NCI-H510A treated with DMSO at 0.1 percent for 48 hours (cell line): ENCODE measurements around the gene SHISA6.

Experiments used
- DNase-seq: peaks from one replicate; lab custom pipeline; 2025; lab: John Stamatoyannopoulos, UW

Gene SHISA6

DNA sequence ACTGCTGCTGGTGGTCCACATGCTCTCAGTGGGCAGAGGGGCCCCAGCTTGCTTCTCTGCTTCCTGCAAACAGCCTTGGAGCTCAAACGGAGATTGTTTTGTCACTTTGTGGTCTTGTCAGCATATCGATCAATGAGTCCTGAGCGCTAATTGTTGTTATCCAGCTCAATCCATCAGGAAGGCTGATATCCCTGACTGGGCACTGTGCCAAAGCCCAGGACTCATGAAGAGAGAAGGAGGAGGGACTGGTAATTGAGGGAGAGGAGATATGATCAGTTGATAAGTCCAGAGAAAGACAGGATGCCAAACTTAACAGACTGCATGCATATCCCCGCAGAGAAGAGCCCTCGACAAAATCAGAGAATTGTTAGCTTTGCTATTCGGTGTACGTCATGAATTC is 298.6 kb downstream of the SHISA6 start:
- DNase-seq = no peak

DNA sequence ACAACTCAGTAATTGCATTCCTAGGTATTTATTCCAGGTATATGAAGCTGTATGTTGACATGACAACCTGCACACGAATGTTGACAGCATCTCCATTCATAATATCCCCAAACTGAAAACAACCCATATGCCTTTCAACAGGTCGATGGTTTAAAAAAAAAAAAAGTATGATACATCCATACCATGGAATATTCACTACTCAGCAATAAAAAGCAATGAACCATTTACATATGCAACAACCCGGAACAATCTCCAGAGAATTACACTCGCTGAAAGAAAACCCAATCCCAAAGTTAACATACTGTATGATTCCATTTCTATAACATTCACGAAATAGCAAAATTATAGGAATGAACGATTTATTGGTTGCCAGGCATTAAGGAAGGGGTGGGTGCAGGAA is 304.0 kb downstream of the SHISA6 start:
- DNase-seq = no peak

DNA sequence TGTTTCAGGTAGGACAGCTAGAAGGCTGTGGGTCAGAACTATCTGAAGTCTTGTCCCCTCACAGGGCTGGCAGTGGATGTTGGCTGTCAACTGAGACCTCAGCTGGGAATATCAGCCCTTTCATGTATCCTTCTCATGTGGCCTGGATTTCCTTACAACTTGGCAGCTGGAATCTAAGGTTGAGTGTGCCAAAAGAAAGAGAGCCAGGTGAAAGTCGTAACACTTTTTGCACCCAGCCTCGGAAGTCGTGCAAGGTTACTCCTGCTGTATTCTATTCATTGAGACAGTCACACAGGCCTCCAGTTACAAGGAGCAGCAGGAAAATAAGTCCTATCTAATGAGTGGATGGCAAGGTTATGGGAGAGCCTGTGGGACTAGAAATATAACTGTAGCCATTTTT is 304.7 kb downstream of the SHISA6 start:
- no peak for DNase-seq

DNA sequence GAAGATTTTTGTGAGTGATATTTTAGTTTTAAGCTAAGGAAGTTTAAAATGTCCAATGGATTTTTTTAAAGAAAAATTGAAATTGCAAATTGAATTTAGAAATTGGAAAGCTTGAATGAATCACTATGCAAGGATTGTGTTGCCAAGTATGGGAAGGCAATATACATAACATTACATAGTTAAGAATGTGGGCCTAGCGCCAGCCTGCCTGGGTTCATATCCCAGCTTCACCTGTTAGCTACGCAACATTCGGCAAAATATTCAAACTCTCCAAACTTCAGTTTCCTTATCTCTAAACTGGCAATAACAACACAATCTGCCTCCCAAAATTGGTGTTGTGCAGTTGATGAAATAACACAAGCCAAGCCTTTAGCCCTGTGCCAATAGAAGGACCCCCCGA is 306.8 kb downstream of the SHISA6 start:
- no peak for DNase-seq

DNA sequence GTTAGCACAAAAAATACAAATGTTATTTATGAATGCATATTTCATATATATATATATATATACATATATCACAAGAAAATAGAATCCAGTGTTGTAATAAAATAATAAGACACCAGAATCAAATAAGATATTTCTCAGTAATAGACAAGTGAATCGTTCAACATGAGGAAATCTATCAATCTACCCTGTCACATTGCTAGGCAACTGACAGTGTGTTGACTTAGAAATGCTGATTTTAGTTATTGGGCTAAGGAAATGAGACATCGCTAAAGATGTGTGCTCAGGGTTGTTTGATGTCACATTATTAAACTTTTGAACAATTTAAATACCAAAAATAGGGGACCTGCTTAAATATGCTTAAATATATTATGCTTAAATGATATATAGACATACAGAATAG is 307.4 kb downstream of the SHISA6 start:
- DNase-seq = no peak

DNA sequence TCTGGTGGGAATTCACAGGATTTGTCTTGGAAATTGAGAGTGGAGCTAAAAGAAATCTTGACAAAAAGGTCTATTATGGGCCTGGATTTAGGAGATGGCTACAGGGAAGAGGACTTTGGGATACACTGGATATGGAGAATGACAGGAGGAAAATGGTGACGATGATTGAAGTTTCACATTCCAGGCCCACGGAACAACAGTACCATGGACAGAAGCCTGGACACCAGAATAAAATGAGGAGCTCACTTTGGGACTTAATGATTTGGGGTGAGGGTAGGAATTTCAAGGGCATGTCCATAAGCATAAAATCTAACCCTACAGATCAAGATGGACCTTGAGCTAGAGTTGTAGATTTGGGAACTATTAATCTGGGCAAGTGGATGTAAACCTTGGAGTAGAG is 309.4 kb downstream of the SHISA6 start:
- no peak for DNase-seq

DNA sequence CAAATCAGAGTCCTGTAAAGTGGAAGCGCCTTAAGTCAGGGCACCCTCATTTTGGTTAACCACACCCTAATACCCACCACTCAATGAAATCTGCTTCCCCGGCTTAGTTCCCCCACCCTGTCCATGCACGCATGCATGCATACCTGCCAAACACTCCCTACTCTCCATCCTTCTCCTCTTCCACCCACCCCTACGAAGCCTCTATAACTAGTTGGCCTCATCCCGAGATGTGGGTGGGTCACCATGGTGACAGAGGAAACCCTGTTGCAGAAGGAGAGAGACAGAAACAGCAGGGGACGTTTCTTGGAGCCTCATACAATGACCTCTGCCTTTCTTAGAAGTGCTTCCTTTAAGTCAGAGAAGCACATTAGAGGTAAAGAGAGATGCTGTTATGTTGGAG is 310.4 kb downstream of the SHISA6 start:
- DNase-seq = no peak

DNA sequence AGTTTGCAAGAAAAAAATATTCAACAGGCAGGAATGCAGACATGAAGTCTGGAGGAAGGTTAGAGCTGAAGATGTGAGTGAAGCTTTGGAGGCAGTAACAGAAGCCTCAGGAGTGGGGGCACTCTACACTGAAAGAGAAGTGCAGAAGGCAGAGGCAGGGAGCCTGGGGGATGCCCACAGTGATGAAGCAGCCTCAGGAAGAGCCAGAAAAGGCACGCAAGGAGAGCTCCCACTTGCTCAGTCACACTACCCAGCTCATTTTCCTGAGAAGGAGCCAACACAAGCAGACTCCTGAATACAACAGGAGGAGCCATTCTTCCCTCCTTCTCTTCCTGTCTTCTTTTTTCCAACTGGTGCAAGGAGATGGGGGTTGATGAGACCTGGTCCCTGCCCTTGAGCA is 312.1 kb downstream of the SHISA6 start:
- DNase-seq = no peak

DNA sequence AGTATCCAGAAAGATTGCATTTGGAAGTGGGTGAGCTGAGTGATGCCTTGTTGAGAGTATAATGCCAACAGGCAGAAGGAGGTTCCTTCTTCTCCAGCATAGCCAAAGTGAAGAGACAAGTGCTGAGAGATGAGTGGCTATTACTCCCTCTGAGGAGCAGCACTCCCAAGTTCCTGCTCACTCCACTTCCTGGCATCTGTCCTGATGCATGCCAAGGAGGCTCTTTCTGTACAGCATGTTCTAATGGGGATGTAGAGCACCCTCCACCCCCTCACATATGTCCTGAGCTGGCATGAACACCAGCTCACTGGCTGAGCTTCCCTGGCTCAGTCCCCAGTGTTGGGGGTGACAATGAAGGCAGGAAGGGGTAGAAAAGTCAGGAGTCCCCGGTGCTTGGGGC is 313.0 kb downstream of the SHISA6 start:
- DNase-seq = no peak

DNA sequence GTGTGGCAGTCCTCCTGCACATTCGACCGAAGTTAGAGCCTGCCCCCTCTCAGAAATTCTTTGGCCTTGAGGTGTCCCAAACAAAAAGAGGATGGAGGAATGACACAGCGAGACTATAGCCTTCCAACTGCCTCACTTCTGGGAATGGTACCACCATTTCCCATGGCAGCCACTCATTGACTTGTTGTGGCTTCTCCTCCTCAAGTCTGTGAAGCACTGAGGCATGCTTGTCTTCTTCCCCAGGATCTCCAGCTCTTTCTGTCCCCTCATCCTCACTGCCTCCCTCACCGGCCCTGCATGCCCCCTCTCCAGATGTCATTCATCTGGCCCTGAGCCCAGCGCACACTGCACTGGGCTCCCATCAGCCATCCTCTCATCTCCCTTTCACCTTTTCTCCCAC is 313.5 kb downstream of the SHISA6 start:
- no peak for DNase-seq

DNA sequence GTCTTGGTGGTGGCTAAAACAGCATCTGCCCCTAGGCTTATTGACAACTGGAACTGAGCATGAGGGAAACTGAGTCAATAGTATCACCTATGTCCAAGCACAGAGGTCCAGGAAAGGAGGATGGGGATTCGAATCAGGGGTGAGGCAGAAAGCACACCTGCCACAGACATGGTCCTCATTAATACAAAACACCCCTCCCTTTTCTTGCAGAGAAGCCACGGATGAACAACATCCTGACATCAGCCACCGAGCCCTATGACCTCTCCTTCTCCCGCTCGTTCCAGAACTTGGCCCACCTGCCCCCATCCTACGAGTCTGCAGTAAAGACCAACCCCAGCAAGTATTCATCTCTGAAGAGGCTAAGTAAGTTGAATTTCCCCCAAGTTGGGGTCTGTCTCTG is 314.5 kb downstream of the SHISA6 start:
- DNase-seq = no peak

DNA sequence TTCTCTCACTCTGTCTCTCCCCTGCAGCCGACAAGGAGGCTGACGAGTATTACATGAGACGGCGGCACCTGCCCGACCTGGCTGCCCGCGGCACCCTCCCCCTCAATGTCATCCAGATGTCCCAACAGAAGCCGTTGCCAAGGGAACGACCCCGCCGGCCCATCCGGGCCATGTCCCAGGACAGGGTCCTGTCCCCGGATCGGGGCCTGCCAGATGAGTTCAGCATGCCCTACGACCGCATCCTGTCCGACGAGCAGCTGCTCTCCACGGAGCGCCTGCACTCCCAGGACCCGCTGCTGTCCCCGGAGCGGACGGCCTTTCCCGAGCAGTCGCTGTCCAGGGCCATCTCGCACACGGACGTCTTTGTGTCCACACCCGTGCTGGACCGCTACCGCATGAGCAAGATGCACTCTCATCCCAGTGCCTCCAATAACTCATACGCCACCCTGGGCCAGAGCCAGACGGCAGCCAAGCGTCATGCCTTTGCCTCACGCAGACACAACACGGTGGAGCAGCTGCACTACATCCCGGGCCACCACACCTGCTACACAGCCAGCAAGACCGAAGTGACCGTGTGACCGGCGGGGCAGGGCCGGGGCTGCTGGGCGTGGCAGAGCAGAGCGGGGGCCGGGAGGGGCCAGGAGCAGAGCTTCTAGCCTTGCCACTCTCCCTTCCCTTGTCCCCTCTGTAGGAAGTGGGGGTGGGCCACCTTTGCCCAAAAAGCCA is 316.9 kb downstream of the SHISA6 start:
- no peak for DNase-seq

DNA sequence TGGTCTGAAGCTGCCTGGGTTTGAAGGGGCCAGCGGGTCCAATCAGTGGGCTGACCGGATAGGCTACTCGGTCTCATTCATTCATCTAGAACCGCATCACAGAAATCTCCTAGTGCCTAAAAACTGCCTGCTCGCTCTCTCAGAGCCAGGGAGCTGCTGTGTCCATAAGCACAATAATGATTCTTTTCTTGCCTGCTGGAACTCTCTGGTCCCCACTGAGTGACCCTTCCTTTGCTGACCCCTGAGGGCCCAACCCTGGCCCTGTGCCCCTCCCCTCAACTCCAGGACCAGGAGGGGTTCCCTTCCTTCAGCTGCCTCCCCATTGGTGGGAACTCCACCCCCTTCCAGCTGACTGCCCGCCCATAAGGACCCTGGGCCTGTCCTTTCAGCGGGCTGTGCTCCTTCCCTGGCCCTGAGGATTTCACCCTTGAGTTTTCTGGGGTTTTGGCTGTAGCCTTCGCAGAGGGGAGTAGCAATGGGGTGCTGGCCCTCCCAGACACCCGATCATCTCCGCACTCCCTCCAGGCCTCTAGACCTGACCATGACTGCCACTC is 317.7 kb downstream of the SHISA6 start:
- no peak for DNase-seq

DNA sequence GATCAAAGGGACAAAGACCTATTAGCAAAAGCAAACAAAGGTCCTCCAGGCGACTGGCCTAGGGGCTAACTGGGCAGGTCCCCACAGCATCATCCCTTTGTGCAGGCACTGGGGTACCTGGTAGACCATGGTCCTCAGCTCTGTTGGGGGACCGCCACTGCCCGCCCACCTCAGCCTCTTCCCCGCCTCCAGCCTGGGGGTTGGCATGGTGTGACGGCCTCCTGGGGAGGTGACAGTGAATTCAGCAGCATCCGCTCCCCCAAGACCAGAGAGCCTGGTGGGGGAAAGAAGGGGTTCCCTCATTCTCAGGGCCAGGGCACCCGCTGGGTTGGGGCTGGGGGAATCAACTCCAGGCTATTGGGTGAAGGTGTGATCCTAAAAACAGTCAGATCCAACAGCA is 318.6 kb downstream of the SHISA6 start:
- no peak for DNase-seq

DNA sequence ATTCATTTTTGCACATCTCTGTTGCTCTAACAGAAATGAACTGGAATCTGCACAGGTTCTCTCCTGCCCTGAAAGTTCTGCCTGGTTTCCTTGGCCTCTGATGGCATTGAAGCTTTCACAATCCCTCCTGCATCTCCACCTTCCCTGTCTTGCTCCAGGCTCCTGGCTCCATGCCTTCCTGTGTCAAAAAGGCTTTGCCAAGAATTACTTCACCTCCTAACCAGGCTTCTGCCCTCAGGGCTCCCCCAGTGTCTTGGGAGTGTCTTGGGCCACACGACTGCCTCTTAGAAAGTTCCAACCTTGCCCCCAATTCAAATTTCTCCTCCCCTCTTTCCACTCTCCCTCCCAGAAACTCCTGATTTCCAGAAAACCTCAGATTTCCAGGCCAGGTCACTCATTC is 320.3 kb downstream of the SHISA6 start:
- no peak for DNase-seq

DNA sequence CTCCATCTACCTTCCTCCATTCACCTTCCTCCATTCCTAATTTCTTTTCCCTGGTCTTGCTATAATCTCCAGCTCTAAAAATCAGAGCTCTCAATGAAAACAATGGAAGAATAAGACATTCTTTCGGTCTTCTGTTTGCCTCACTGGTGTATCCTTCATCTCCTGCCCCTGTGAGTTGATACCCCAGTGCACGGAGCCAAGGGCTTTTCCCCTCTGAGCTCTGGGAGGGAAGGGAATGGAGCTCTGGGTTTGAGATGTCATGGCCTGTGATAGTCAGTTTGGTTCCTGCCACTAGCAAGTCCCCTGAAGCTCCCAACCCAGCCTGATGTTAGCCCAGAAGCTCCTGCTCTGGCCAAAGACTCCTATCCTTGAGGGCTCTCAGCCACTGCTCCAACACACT is 320.7 kb downstream of the SHISA6 start:
- no peak for DNase-seq

DNA sequence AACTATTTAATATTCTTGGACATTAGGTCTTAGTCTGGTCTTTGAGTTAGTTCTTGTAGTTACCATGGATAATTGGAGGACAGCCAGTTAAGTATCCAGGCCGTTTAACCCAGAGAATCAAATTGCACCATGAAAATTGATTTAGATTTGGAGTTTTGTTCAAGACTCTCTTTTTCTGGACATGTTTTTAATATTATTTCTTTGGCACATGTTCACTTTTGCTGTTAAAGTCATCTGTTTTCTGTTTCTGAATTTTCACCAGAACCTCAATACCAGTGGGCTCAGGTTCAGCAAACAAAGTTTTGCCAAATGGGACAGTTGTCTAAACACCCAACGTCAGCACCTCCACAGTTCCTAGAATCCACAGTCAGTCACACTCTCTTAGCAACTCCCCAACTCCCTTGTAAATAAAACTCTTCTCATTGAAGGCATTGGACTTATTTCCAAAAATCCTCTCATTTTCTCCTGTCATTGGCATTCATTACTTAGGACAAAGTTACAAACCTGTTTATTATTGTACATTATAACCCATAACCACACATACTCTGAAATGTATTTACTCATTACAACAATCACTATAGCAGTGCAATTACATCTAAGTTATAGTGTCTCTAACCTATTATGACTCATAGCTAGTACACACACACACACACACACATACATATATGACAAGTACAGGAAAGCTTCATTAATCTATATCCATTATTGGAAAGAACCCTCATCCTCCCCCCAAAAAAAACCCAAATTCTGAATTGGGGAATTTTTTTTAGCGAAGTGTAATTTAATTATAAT is 323.8 kb downstream of the SHISA6 start:
- no peak for DNase-seq

DNA sequence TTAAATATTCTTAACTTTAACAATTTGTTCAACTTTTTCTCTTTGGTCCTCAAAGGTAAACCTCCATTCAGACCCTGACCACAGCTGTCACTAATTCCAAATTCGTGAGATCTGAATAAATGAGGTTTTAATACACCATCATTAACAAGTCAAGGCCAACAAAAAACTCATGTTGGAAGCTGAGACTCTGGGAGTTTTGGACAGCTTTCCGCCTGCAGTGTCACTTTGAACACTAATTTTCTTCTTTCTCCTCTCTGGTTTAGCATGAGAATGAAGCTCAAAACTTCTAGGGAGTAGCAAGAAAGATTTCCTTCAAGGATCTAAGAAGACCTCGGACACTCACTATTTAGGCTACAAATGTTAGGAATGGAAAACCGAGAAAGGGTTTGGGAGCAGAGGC is 324.6 kb downstream of the SHISA6 start:
- no peak for DNase-seq

DNA sequence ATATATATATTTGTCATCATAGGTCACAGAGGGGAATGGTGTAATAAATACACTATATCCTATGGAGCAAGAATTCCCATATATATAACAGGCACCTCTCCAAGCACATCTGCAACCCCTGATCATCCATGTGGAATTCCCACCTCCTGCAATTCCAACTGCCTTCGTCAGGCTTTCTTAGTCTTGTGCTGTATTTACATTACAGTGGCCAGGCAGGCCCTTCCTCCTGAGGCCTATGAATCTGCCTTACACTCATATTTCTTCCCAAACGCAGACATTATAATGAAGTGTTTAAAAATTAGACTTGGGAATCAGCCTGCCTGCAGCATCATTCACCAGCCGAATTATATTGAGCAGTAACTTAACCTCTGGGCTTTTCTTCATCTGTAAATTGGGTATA is 338.0 kb downstream of the SHISA6 start:
- DNase-seq = no peak

DNA sequence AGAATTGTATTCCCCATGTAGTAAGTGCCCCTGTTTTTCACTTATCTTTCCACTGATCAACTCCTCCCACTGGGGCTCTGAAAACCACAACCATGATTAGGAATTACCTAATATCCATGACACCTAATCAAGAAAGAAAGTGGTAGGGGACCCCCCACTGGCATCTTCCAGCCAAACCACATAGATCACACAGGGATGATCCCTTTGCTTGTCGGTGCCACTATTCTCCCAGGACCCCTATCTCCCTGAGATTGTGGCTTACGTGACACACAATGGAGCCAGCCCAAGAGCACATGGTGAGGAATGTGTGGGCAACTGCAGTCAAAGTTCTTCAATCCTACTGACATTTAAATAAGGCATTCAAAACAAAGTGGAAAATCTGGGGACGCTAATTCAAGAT is 339.7 kb downstream of the SHISA6 start:
- DNase-seq = no peak

DNA sequence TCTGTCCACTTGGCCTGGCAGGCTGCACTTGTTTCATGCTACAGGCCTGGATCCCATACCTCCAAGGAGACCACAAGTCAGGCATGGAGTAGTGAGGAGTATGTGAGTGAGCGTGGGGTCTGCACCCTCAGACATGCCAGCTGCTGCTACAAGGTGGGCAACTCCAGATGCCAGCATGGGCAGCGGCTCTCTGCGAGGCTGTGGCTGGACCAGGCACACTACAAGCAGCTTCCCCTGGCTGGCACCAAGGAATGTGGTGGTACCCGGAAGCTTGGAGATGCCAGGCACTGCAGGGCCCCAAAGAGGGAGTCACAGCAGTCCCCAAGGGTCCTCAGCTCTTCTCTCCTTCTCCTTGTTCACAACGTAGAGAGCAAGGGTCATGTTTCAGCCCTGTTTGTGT is 341.2 kb downstream of the SHISA6 start:
- DNase-seq = no peak

DNA sequence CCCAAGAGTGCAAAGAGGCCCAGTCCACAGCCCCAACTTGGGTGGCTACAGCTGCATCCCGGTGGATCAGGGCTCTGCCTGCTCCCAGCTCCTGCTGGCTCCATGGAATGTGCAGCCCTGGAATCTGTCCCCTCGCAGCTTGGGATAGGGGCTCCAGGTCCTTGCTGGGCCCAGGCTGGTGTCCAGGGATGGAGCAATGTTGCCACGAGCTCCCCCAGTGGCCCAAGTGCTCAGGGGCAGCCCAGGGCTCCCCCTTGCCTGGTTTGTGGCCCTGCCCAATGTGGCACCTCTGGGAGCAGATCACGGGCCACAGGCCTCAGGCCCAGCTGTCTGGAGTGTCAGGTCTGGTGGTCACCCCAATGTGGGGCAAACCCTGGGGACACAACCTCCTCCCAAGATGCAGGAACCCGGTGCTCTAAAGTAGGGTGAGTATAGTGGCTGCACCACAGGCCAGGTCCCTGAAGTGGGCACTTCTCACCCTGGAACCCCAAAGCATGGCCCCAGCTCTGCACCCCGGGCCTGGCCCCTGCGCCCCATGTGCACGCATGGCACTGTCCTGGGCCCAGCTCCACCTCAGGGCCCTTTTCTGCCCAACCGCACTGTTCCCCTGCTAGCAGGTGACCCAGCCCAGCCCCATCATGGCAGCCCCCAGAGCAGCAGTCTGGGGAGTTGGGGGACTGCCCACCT is 342.4 kb downstream of the SHISA6 start:
- DNase-seq = no peak

DNA sequence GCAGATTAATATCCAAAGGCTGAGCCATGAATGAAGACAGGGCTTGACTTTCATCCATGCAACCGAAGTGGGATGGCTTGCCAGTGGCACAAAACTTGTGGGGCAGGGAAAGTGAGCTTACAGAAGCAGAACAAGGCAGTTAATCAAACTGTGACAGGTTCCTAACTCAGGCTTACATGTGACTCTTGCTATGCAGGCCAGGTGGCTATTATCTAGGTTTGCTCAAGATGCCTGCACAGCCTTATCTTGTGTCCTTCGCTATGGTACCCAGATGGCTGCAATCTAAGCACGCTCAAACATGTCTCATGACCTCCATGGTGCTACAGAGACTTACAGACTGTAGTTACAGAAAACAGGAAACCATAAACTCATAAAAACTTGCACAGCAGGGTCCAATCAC is 348.7 kb downstream of the SHISA6 start:
- DNase-seq = no peak
